Skin epidermis (tissue), 12 donors: ENCODE measurements around the gene DHX58.

Experiments
- H3K27ac ChIP-seq, 21 experiments: fragments of 200-600 bp; sonication (generic) in 11 of 21; one replicate each; pipeline ENCODE4 v1.5.0; 2020; ENCODE audit warnings: mild to moderate bottlenecking in 3 of 21, inconsistent platforms in 2 of 21, moderate library complexity in 2 of 21
- H3K4me3 ChIP-seq, 7 experiments: fragments of 200-600 bp; sonication (generic) in 2 of 7; one replicate each; pipeline ENCODE4 v1.5.0; 2020; ENCODE audit warnings: inconsistent platforms in 2 of 7, mild to moderate bottlenecking in 2 of 7, moderate library complexity in 1 of 7

The DHX58 gene

DNA sequence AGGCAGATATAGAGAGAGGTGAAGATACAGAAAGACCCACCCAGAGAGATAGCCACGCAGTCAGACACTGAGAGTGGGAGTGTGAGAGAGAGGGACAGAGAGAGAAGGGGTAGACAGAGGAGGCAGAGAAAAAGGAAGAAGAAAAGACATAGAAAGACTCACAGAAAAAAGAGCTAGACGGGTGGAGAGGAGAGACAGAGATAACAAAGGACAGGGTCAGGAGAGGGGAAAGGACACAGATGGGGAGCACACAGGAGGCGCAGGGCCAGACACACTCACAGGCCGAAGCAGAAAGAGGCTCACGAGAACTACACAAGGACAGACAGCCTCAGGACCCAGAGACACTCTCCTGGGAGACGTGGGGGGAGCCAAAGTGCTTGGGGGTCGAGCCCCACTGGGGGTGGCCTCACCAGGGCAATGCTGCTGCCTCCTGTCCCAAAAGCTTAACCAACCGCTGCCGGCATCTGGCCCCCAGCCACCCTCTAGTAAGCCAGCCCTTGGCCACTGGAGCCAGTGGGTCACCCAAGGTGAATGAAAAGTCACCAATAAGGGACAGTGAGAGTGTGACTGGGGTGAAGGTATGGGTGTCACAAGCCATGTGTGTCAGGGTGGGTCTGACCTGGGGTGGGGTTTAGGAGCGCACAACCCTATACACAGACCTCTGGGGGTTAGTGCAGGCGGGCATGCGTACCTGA, 18.0 kb downstream of the DHX58 start:
- H3K27ac ChIP-seq: no peak overlapping the region
- H3K4me3 ChIP-seq: no peak overlapping the region

GRCh38 chr17:42092939-42093338, 19.6 kb downstream of the DHX58 start:
- Histone ChIP-seq H3K27ac (no peak overlapping the region), H3K4me3 (no peak overlapping the region)

DNA sequence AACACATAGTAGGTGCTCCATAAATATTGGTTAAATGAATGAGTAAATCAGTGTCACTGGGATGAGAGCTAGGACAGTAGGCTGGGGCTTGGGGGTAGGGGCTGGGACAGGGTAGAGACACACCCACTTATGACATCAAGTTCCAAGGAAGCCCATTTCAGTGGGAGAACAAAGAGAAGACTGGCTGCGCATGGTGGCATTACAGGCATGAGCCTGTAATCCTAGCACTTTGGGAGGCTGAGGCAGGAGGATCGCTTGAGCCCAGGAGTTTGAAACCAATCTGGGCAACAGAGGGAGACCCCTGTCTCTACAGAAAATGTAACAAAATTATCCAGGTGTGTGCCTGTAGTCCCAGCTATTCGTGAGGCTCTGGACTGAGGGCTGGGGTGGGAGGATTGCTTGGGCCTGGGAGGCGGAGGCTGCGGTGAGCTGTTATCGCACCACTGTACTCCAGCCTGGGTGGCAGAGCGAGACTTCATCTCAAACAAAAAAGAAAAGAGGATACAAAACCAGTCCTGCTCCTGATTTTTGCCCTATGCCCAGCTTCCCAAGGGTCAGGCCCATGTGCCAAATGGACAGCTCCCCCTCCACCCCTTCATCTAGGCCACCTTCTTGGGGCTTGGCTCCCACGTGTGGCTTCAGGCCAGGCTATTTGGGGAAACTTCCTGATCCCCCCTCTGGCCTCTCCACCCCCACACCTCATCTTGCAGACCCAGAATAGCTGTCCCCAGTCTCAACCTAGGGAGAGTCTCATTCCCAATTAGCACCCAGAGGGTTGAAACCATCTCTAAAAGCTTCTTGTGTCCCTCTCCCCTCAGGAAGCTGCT, 21.3 kb downstream of the DHX58 start:
- Histone ChIP-seq H3K4me3 (no peak overlapping the region), H3K27ac (no peak overlapping the region)

- Histone ChIP-seq H3K4me3 (no peak overlapping the region), H3K27ac (no peak overlapping the region)
These were observed 23.8 kb downstream of the DHX58 start for GRCh38 chr17:42088736-42089135.

DNA sequence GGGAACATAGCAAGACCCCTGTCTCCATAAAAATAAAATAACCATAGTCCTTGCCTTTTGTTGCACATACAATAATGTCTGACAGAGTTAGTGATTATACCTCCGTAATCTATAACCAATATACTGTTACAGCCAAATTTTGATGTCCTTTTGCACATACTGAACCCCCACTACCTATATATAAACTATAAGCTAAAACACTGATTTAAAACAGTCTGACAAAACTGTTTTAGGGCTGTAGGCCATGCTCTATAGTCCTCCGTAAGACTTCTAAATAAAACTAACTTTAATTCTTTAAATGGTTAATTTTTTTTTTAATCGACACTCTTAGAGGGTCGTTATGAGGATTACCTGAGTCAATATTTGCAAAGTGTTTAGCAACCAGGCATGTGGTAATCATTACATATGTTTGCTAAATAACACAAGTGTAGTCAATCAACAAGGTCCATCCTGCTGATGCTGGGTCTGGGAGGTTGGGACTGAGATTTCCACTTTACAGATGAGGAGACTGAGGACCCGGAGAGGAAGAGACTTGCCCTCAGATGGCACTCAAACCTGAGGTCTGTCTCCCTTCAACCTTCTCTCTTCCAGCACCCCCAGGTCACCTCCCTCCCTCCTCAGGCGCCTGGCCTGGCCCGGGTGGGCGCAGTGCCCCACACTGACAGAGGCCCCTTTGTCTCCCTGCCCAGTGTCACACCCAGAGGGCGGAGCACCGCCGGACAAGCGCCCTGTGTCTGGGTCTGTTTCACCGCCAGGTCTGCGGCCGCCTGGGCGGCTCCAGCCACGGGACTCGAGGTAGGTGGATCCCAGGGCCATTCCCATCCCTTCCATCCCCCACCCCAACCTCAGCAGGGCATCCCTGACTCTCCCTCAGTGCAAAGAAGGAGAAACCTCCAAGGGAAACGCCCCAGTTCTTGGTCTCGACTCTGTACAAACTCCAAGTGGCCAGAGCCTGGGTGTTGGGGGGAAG, 24.5 kb downstream of the DHX58 start:
- Histone ChIP-seq H3K4me3 (no peak overlapping the region), H3K27ac (no peak overlapping the region)

- H3K4me3 ChIP-seq: no peak overlapping the region
- no peak overlapping the region for H3K27ac ChIP-seq
These were observed 25.3 kb downstream of the DHX58 start for GRCh38 chr17:42087042-42087701.

- H3K27ac ChIP-seq: no peak overlapping the region
- no peak overlapping the region for H3K4me3 ChIP-seq
These were observed 30.9 kb downstream of the DHX58 start for GRCh38 chr17:42081516-42082129.

DNA sequence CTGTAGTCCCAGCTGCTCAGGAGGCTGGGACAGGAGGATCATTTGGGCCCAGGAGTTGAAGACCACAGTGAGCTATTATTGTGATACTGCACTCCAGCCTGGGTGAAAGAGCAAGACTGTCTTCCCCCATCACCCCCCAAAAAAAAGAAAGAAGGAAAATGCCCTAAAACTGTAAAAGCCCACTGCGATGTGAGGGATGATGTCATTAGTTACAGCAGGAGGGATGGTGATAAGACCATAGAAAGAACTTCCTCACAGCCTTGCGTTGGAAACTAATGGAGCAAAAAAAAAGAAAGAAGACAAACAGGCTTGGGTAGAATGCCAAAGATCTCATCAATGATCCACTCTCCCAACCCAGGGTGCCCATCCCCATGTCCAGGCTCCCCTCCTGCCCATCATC, 33.0 kb downstream of the DHX58 start:
- Histone ChIP-seq H3K4me3 (no peak overlapping the region), H3K27ac (no peak overlapping the region)

- Histone ChIP-seq H3K27ac (no peak overlapping the region), H3K4me3 (no peak overlapping the region)
These were observed 34.0 kb downstream of the DHX58 start for GRCh38 chr17:42078396-42079043.

DNA sequence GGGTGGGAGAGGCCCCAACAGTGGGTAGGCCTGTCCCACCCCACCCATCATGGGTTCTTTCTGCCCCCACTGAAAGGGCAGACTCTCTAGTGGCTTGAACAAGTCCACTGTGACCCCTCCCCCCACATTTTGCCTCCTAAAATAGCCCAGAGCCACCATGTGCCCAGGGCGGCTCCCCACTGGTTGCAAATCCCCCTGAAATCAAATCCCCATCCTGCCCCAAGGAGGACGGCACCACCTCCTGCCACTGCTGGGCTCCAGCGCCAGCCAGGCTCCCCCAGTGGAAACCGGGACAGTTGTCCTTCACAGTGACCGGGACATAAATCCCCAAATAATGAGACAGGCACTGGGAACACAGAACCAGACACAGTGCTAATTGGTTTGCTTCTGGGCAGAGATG, 34.8 kb downstream of the DHX58 start:
- H3K27ac ChIP-seq: no peak overlapping the region
- no peak overlapping the region for H3K4me3 ChIP-seq

DNA sequence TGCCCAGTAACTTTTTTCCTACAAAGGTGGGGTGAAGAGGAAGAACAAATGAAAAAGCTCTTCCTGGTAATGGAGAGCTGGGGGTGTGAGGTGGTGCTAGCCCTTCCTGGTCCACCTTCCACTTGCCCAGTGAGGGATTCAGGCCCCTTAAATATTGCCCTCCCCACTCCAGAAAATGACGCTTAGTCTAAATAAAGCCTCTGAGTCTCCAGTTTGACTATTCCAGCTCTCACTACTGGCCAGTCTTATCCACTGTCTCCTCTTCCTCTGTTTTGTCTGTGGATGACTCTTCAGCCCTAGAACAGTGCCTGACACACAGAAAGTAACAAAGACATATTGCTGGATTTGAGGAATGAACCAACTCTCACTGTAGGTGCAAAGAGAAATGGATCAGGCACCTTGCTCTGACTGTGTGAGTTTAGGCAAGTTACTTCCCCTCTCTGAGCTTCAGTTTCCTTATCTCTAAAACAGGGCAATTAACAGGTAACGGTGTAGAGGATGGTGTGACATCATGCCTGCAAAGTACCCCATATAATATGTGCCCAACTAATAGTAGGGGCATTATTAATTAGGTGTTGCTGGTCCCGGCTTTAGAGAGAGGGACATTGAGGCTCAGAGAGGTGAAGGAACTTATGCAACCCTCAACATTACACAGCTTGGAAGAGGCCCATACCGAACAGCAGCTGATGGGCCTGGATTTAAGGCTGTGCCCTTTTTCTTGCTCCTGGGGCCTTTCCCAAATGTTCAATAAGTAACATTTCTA, 35.5 kb downstream of the DHX58 start:
- H3K4me3 ChIP-seq: no peak overlapping the region
- H3K27ac ChIP-seq: no peak overlapping the region

DNA sequence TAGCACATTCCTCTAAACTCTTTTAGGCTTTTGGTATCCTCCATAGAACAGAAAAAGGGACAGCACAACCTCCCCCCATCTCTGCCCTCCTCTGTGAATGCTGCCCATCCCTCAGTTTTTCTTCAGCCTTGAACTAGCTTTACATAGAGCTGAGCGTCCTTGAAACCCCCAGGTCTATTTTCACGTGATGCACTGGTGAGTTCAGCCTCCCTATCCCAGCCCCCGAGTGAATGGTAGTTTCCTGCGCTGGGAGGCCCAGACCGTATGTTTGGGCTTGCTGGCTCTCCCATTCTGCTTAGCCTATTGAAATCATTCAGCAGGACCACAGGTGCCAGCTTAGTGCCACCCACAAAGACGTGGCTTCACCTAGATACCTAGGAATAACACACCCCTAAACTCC, 36.7 kb downstream of the DHX58 start:
- Histone ChIP-seq H3K27ac (no peak overlapping the region), H3K4me3 (no peak overlapping the region)

GRCh38 chr17:42072323-42073187, 40.0 kb downstream of the DHX58 start:
- Histone ChIP-seq H3K4me3 (peak overlapping the region in 3 of 7 experiments; percentile 15 to 22 (median 21)), H3K27ac (peak overlapping the region in 1 of 21 experiments; percentile 24)

- Histone ChIP-seq H3K27ac (no peak overlapping the region), H3K4me3 (peak overlapping the region in 1 of 7 experiments; percentile 21)
These were observed 40.7 kb downstream of the DHX58 start for GRCh38 chr17:42071810-42072209.

- Histone ChIP-seq H3K27ac (no peak overlapping the region), H3K4me3 (no peak overlapping the region)
These were observed 43.5 kb downstream of the DHX58 start for GRCh38 chr17:42068979-42069378.

DNA sequence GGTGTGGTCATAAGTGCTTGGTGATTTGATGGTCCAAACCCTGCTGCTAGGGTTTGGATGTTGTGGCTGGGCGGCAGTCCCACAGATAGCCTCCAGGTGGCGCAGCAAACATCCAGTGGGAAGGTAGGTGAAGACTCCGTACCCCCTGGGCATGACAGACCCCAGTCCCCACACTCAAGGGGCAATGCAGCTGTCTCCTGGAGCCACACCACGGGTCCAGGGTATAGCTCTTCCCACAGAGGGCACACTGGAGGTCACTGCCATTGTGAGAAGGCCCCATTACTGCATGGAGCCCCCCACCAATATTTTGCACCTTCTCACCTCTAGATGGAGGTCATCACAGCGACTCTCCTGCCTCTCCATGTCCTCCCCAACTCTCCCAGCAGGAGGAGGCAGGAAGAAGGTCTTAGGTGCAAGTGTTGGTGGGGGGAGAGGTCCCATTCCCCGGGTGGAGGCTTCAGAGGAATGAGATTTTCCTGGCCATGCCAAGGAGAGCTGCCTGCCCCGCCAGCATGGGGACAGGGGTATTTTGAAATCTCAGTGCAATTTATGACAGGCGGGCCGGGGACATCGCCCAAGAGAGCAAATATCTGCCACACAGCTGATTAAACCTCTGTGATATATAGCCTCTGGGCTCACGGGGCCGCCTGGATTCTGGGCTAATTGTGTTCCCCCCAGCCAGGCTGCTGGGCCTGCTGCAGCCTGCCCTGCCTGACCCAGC, 45.0 kb downstream of the DHX58 start:
- H3K27ac ChIP-seq: no peak overlapping the region
- no peak overlapping the region for H3K4me3 ChIP-seq
